Activated T-helper 9 cell treated with anti-CD3 and anti-CD28 coated beads, Interleukin-2, amount 50 U/mL, for 16 hours (primary cell): ENCODE results near the gene FBLN2.

ENCODE experiments used
- DNase-seq: peaks from one replicate; pipeline ENCODE4 v3.0.0-alpha.2; 2020; ENCODE audit warnings: low read depth

Gene FBLN2

DNA sequence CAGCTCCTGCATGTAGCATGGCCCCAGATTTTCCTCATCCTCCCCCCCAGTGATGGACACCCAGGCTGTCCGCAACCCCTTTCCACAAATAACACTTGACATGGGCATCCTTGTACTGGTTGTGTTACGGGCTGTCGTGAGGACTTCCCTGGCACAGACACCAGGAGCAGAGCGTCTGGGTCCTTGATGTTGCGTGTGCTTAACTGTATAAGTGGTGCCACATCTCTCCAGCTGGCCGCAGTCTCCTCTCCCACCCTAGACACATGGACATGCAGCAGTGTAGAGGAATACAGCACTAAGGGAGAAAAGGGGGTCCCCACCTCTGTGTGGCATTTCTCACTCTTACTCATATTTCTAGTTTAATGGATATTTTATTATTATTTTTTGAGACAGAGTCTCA, 56.6 kb downstream of the FBLN2 start:
- DNase-seq: no peak

DNA sequence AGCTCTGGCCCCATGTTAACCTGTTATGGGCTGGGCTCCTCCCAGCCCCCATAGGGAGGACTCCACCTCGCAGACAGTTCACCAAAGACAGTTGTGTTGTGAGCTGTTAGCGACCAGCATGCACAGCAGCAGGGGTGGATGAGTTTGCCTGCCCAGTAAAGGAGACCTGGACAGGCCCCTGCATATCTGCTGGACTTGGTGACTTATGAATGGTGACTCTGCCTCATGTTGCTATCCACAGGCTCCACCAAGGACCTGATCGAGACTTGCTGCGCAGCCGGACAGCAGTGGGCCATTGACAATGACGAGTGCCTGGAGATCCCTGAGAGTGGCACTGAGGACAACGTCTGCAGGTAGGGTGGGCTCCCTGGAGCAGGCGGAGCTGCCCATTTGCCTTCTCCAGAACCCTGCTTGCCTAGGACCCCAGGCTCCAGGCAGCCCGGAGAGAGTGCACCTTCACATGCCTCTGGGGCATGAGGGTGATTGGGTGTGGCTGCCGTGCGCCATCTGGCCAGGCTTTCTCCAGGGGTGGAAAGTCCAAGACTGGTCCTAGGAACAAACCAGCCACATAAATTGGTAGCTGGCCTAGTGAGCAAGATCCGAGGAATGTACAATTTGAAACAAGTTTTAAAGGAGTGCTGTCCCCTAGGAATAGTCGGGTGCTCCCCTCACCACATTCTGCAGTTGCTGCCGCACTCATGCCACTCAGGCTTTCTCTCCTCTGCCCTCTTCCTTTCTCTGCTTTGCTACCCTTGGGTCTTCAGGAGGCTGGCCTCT, 59.1 kb downstream of the FBLN2 start:
- no peak for DNase-seq

- DNase-seq: no peak
Measured at GRCh38 chr3:13608969-13609725, 60.2 kb downstream of the FBLN2 start.

DNA sequence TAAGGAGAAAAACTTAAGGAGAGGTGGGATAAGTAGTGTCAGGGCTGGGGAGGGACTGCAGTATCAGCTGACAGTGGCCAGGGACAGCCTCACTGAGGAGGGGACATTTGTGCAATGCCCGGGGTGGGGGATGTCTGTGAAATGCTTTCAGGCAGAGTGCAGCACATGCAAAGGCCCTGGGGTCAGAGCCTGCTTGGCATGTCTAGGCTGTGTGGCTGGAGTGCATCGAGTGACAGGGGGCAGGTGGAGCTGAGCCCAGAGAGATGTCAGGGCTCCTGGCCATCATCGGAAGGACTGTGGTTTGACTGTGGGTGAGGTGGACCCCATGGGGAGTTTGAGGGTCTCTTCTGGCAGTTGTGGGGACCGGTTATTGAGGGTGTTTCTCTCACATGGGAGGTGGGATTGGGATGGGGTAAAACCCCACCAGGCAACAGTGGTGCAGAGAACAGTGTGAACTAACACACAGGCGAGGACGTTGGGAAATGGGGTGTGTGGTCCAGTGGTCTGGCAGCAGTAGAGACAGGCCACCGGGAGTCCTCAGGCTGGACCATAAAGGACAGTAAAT, 61.2 kb downstream of the FBLN2 start:
- DNase-seq: no peak

GRCh38 chr3:13611221-13611620, 62.3 kb downstream of the FBLN2 start:
- DNase-seq: no peak

- DNase-seq: no peak
Measured at GRCh38 chr3:13612829-13613228, 63.9 kb downstream of the FBLN2 start.

- no peak for DNase-seq
Measured at GRCh38 chr3:13613343-13614190, 64.6 kb downstream of the FBLN2 start.

GRCh38 chr3:13614607-13615006, 65.7 kb downstream of the FBLN2 start:
- no peak for DNase-seq

GRCh38 chr3:13615019-13615528, 66.1 kb downstream of the FBLN2 start:
- DNase-seq: no peak

GRCh38 chr3:13616359-13616758, 67.4 kb downstream of the FBLN2 start:
- DNase-seq: no peak

DNA sequence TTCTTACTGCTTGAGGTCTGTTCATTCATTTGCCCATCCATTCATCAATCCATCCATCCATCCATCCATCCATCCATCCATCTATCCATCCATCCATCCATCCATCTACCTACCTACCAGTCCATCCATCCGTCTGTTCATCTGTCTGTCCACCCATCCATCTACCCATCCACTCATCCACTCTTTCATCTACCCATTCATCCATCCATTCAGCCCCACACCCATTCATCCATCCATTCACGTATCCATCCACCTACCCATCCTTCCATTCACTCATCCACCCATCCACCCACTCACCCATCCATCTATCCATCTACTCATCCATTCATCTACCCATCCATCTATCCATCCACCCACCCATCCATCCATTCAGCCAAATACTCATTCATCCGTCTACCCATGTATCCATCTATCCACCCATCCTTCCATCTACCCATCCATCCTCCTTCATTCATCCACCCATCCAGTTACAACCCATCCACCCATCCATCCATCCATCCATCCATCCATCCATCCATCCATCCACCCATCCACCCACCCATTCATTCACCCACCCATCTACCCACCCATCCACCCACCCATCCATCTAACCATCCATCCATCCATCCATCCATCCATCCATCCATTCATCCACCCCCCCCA, 68.3 kb downstream of the FBLN2 start:
- DNase-seq: no peak

DNA sequence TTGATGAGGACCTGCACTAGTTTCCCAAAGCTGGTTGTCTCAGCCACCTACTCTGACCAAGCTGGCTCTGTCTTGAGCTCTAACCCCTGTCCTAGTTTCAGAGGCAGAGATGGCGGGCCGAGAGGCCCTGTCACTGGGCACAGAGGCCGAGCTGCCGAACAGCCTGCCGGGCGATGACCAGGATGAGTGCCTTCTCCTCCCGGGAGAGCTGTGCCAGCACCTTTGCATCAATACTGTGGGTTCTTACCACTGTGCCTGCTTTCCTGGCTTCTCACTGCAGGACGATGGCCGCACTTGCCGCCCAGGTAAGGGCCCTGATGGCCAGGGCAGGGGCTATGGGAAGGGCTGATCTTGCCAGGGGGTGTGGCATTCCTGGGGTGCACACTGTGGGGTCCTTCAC, 69.1 kb downstream of the FBLN2 start:
- DNase-seq: no peak

DNA sequence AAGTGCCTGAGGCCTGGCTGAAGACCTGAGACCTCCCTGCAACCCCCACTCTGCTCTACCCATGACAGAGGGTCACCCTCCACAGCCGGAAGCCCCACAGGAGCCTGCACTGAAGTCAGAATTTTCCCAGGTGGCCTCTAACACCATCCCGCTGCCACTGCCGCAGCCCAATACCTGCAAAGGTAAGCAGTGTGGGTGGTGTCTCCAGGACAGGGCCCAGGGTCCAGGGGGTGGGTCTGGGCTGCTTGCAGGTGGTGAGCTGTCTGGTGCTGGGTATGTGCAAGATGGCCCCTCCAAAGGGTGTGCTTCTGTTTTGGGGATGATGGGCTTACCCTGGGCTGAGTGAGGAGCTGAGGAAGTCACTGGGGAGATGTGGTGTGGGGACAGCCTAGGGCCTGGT, 69.9 kb downstream of the FBLN2 start:
- no peak for DNase-seq

DNA sequence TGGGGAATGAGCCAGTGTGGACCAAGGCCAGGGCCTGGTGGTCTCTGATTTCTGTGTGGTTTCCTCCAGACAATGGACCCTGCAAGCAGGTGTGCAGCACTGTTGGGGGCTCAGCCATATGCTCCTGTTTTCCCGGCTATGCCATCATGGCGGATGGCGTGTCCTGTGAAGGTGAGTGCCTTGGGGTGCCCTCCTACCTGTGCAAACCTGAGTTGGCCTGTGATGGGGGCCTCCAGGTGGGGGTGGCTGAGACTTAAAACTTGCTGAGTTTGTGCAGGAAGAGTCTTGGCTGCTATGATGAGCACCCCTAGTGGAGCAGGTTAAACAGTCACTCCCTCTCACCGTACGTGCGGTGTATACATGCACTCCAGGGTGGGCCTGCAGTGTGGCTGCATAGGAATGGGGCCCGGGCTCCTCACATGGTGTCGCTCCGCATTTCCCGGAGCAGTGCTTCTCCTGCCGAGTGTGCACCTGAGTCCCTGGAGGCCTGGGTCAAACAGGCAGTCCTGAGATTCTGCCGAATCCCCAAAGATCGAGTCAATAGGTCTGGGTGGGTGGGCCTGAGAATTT, 70.8 kb downstream of the FBLN2 start:
- DNase-seq: no peak

- no peak for DNase-seq
Measured at GRCh38 chr3:13620281-13620680, 71.4 kb downstream of the FBLN2 start.

DNA sequence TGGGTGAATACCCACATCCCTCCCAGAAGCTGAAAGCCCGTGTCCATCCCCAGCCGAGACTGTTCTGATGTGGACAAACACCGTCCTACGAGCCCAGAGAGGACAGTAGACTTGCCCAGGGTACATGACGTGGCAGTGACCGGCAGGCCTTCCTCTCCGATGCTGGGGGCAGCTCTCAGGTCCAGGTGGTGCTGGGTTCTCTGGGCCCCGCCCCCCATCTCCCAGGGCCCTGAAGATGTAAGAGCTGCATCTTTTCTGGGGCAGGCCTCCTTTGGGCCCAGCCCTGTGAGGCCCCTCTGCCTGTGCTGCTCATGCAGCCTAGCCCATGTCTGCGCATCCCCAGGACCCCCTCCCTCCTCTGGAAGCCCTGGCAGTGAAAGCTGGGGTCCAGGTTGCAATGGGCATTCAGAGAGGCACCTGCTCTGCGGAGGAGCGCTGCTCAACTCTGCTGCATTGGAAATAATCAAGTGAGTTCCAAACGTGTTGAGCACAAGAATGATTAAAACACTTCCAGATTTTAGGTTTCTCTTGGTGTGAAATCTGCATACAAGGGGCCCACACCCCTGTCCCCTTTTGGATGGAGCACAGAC, 71.9 kb downstream of the FBLN2 start:
- no peak for DNase-seq

GRCh38 chr3:13621381-13622221, 72.7 kb downstream of the FBLN2 start:
- DNase-seq: no peak

DNA sequence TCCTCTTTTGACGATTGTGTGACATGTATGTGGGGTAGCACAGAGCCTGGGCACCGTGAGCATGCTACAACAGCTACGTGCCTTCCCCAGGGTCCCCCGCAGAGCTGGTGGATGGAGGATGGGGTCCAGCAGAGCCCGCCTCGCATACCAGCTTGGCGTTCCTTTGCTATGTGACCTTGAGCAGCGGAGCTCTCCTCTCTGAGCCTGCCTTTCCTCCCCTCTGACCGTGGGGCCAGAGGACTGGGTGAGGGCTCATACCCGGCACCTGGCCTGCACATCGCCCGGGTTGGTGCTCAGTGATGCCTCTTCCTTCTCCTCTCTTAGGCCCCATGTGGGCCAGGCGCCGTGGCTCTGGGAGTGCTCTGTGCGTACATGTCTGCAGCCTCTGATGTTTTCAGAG, 73.4 kb downstream of the FBLN2 start:
- DNase-seq: no peak

- DNase-seq: no peak
Measured at GRCh38 chr3:13623101-13623654, 74.3 kb downstream of the FBLN2 start.

GRCh38 chr3:13624021-13624420, 75.1 kb downstream of the FBLN2 start:
- DNase-seq: no peak
